Activated CD8-positive, alpha-beta memory T cell treated with anti-CD3 and anti-CD28 coated beads, Interleukin-2, amount 50 U/mL, for 4 hours (primary cell): ENCODE results near the gene GRIK3.
"Not testable (repeated sequence)": the region's sequence is repeated elsewhere in the genome, so short reads cannot be mapped to it uniquely, and the experiment has no call there.

ENCODE experiments used
- DNase-seq: peaks from one replicate; pipeline ENCODE4 v3.0.0-alpha.2; 2020

The GRIK3 gene

GRCh38 chr1:36776256-36776655, 258.1 kb downstream of the GRIK3 start:
- no peak for DNase-seq

- no peak for DNase-seq
These were observed 258.6 kb downstream of the GRIK3 start for GRCh38 chr1:36775716-36776115.

GRCh38 chr1:36773827-36774541, 260.3 kb downstream of the GRIK3 start:
- DNase-seq: no peak

GRCh38 chr1:36772647-36773495, 261.4 kb downstream of the GRIK3 start:
- DNase-seq: no peak

GRCh38 chr1:36771660-36772284, 262.5 kb downstream of the GRIK3 start:
- DNase-seq: no peak

GRCh38 chr1:36771240-36771639, 263.1 kb downstream of the GRIK3 start:
- no peak for DNase-seq

- no peak for DNase-seq
These were observed 264.2 kb downstream of the GRIK3 start for GRCh38 chr1:36769886-36770830.

- DNase-seq: no peak
These were observed 265.7 kb downstream of the GRIK3 start for GRCh38 chr1:36768486-36769178.

GRCh38 chr1:36767429-36767828, 266.9 kb downstream of the GRIK3 start:
- DNase-seq: not testable (repeated sequence)

GRCh38 chr1:36766481-36766880, 267.8 kb downstream of the GRIK3 start:
- no peak for DNase-seq

GRCh38 chr1:36765785-36766300, 268.5 kb downstream of the GRIK3 start:
- DNase-seq: no peak

GRCh38 chr1:36764798-36765197, 269.5 kb downstream of the GRIK3 start:
- DNase-seq: no peak

- DNase-seq: no peak
These were observed 270.5 kb downstream of the GRIK3 start for GRCh38 chr1:36763771-36764170.

- DNase-seq: no peak
These were observed 272.1 kb downstream of the GRIK3 start for GRCh38 chr1:36762174-36762573.

GRCh38 chr1:36761113-36761512, 273.2 kb downstream of the GRIK3 start:
- DNase-seq: no peak

- DNase-seq: no peak
These were observed 274.2 kb downstream of the GRIK3 start for GRCh38 chr1:36760081-36760480.

GRCh38 chr1:36759355-36759754, 275.0 kb downstream of the GRIK3 start:
- no peak for DNase-seq

GRCh38 chr1:36755303-36756230, 278.7 kb downstream of the GRIK3 start:
- DNase-seq: no peak

- DNase-seq: no peak
These were observed 279.9 kb downstream of the GRIK3 start for GRCh38 chr1:36754366-36754765.

- no peak for DNase-seq
These were observed 280.9 kb downstream of the GRIK3 start for GRCh38 chr1:36753451-36753850.
